KMS-11 (cell line): ENCODE data around the gene RNF125.

Source experiments
- H2AFZ ChIP-seq: fragments of 200-600 bp; sonication (generic); 2 replicates; pipeline ENCODE4 v1.6.1; 2016; ENCODE audit warnings: antibody characterized with exemption, mixed run types, low read depth
- H3K27ac ChIP-seq: fragments of 200-600 bp; sonication (generic); 2 replicates; pipeline ENCODE4 v1.6.1; 2016; ENCODE audit warnings: mild to moderate bottlenecking, mixed run types
- H3K27me3 ChIP-seq: fragments of 200-600 bp; sonication (generic); 2 replicates; pipeline ENCODE4 v1.6.1; 2017; ENCODE audit warnings: mild to moderate bottlenecking, low read depth, mixed run types, moderate library complexity; ENCODE audit not compliant: insufficient read depth
- H3K36me3 ChIP-seq: fragments of 200-600 bp; sonication (generic); 2 replicates; pipeline ENCODE4 v1.6.1; 2017; ENCODE audit warnings: mild to moderate bottlenecking, mixed run types; ENCODE audit not compliant: insufficient read depth
- H3K4me1 ChIP-seq: fragments of 200-600 bp; sonication (generic); 2 replicates; pipeline ENCODE4 v1.6.1; 2016; ENCODE audit warnings: mild to moderate bottlenecking, low read depth, mixed run types; ENCODE audit not compliant: poor library complexity, severe bottlenecking
- H3K4me2 ChIP-seq: fragments of 200-600 bp; sonication (generic); 2 replicates; pipeline ENCODE4 v1.7.0; 2016; ENCODE audit warnings: mild to moderate bottlenecking, mixed run types
- H3K4me3 ChIP-seq: fragments of 200-600 bp; sonication (generic); IDR thresholded peaks from 2 replicates; pipeline ENCODE4 v1.6.1; 2017; ENCODE audit warnings: low read depth, low read length, mixed read lengths; ENCODE audit not compliant: insufficient read depth
- H3K79me2 ChIP-seq: fragments of 200-600 bp; sonication (generic); 2 replicates; pipeline ENCODE4 v1.6.1; 2016; ENCODE audit warnings: low read depth, mixed run types; ENCODE audit not compliant: insufficient read depth
- H3K9ac ChIP-seq: fragments of 200-600 bp; sonication (generic); 2 replicates; pipeline ENCODE4 v1.6.1; 2016; ENCODE audit warnings: mild to moderate bottlenecking, mixed run types
- H4K20me1 ChIP-seq: fragments of 200-600 bp; sonication (generic); 2 replicates; pipeline ENCODE4 v1.6.1; 2016; ENCODE audit warnings: mild to moderate bottlenecking, mixed run types; ENCODE audit not compliant: insufficient read depth
- CTCF ChIP-seq: fragments of 200-600 bp; sonication (generic); conservative IDR thresholded peaks from 2 replicates; pipeline ENCODE4 v1.6.1; 2017; ENCODE audit warnings: low read depth, mild to moderate bottlenecking, antibody characterized with exemption, low read length, moderate library complexity, mixed read lengths

Gene RNF125

GRCh38 chr18:31977270-31977872, 41.3 kb upstream of the RNF125 start:
- Histone ChIP-seq H3K4me1 (no peaks in the 10 kb centered on the region), H2AFZ (no peak overlapping the region), H3K36me3 (no peaks in the 10 kb centered on the region), H3K4me3 (no peak overlapping the region), H4K20me1 (no peaks in the 10 kb centered on the region), H3K27ac (no peak overlapping the region), H3K79me2 (no peaks in the 10 kb centered on the region), H3K9ac (no peak overlapping the region), H3K4me2 (no peak overlapping the region), H3K27me3 (no peaks in the 10 kb centered on the region)
- peak; percentile 81 for TF ChIP-seq CTCF

- H3K4me3 ChIP-seq = no peak overlapping the region
- H3K4me1 ChIP-seq = no peaks in the 10 kb centered on the region
- no peak overlapping the region for H2AFZ ChIP-seq
- no peaks in the 10 kb centered on the region for H3K79me2 ChIP-seq
- no peaks in the 10 kb centered on the region for H3K36me3 ChIP-seq
- H4K20me1 ChIP-seq = no peaks in the 10 kb centered on the region
- TF ChIP-seq CTCF = no peak
- H3K4me2 ChIP-seq = no peak overlapping the region
- H3K27me3 ChIP-seq = no peaks in the 10 kb centered on the region
- no peak overlapping the region for H3K9ac ChIP-seq
- H3K27ac ChIP-seq = no peak overlapping the region
Observed at GRCh38 chr18:31978616-31979015, 40.0 kb upstream of the RNF125 start.

- H3K4me1 ChIP-seq = no peaks in the 10 kb centered on the region
- no peak overlapping the region for H2AFZ ChIP-seq
- H3K79me2 ChIP-seq = no peaks in the 10 kb centered on the region
- H3K27ac ChIP-seq = no peak overlapping the region
- TF ChIP-seq CTCF = no peak
- H3K4me2 ChIP-seq = no peak overlapping the region
- no peaks in the 10 kb centered on the region for H3K27me3 ChIP-seq
- H4K20me1 ChIP-seq = no peaks in the 10 kb centered on the region
- H3K9ac ChIP-seq = no peak overlapping the region
- H3K4me3 ChIP-seq = no peak overlapping the region
- H3K36me3 ChIP-seq = no peaks in the 10 kb centered on the region
Observed at GRCh38 chr18:31979714-31980113, 38.9 kb upstream of the RNF125 start.

GRCh38 chr18:31980863-31981262, 37.8 kb upstream of the RNF125 start:
- no peak overlapping the region for H3K27ac ChIP-seq
- H3K4me3 ChIP-seq = no peak overlapping the region
- no peak overlapping the region for H2AFZ ChIP-seq
- no peak overlapping the region for H3K9ac ChIP-seq
- no peak for TF ChIP-seq CTCF
- no peaks in the 10 kb centered on the region for H3K36me3 ChIP-seq
- no peaks in the 10 kb centered on the region for H4K20me1 ChIP-seq
- no peaks in the 10 kb centered on the region for H3K27me3 ChIP-seq
- no peaks in the 10 kb centered on the region for H3K79me2 ChIP-seq
- no peaks in the 10 kb centered on the region for H3K4me1 ChIP-seq
- no peak overlapping the region for H3K4me2 ChIP-seq
